SW480 (cell line): Measurements from ENCODE around the gene CRISP2.
"Not testable (repeated sequence)": the region's sequence is repeated elsewhere in the genome, so short reads cannot be mapped to it uniquely, and the experiment has no call there.

Source experiments
- DNase-seq: peaks from one replicate; pipeline ENCODE4 v3.0.0-alpha.2; 2016; ENCODE audit warnings: low spot score

CRISP2 gene

GRCh38 chr6:49713346-49713745, at the start of gene CRISP2:
CRISP2 (minus strand) TSS chr6:49713543; CDS start chr6:49709196, 4,347 bp downstream.
- DNase-seq, result no peak

GRCh38 chr6:49744259-49744658, 30.9 kb upstream of the CRISP2 start, which contains the start of gene CRISP3:
CRISP3 (minus strand) TSS chr6:49744388; CDS start chr6:49744367, 21 bp downstream.
- no peak for DNase-seq

- DNase-seq, result no peak
Observed at GRCh38 chr6:49743429-49743828, 30.1 kb upstream of the CRISP2 start.

GRCh38 chr6:49739423-49739822, 26.1 kb upstream of the CRISP2 start:
- no peak for DNase-seq

GRCh38 chr6:49736017-49736508, 22.7 kb upstream of the CRISP2 start:
- DNase-seq, result no peak

GRCh38 chr6:49733680-49734079, 20.3 kb upstream of the CRISP2 start:
- DNase-seq, result no peak

GRCh38 chr6:49732781-49733180, 19.4 kb upstream of the CRISP2 start:
- no peak for DNase-seq

GRCh38 chr6:49730251-49730650, 16.9 kb upstream of the CRISP2 start:
- DNase-seq, result no peak

GRCh38 chr6:49723917-49724316, 10.6 kb upstream of the CRISP2 start:
- DNase-seq, result not testable (repeated sequence)

GRCh38 chr6:49721297-49721696, 8.0 kb upstream of the CRISP2 start:
- no peak for DNase-seq

GRCh38 chr6:49720372-49720771, 7.0 kb upstream of the CRISP2 start:
- DNase-seq, result no peak

GRCh38 chr6:49698478-49698877, 14.9 kb downstream of the CRISP2 start:
- DNase-seq, result no peak

- no peak for DNase-seq
Observed at GRCh38 chr6:49693512-49693911, 19.8 kb downstream of the CRISP2 start.

GRCh38 chr6:49692534-49692933, 20.8 kb downstream of the CRISP2 start:
- DNase-seq, result no peak

- DNase-seq, result no peak
Observed at GRCh38 chr6:49676671-49677281, 36.6 kb downstream of the CRISP2 start.

GRCh38 chr6:49675816-49676215, 37.5 kb downstream of the CRISP2 start:
- no peak for DNase-seq

GRCh38 chr6:49668083-49668511, 45.2 kb downstream of the CRISP2 start:
- DNase-seq, result peak; percentile 0

GRCh38 chr6:49666930-49667757, 46.2 kb downstream of the CRISP2 start:
- DNase-seq, result no peak

- DNase-seq, result no peak
Observed at GRCh38 chr6:49666480-49666879, 46.9 kb downstream of the CRISP2 start.

- no peak for DNase-seq
Observed at GRCh38 chr6:49664817-49665216, 48.5 kb downstream of the CRISP2 start.

GRCh38 chr6:49664054-49664453, 49.3 kb downstream of the CRISP2 start:
- not testable (repeated sequence) for DNase-seq

- DNase-seq, result no peak
Observed at GRCh38 chr6:49662892-49663261, 50.5 kb downstream of the CRISP2 start.

- DNase-seq, result no peak
Observed at GRCh38 chr6:49662231-49662891, 51.0 kb downstream of the CRISP2 start.
